Activated T-helper 1 cell treated with anti-CD3 and anti-CD28 coated beads, Interleukin-2, amount 50 U/mL, for 16 hours (primary cell): ENCODE data around the gene WDR6.

Source experiments
- DNase-seq, 2 donors: peaks; one replicate each; pipeline ENCODE4 v3.0.0-alpha.2; 2020; ENCODE audit warnings: low read depth in 1 of 2, low spot score in 1 of 2

The WDR6 gene

GRCh38 chr3:49028673-49029562 lies 21.7 kb downstream of the WDR6 start, which contains the start of gene IMPDH2:
IMPDH2 (minus strand) TSS chr3:49029398; CDS start chr3:49029350, 48 bp downstream.
- DNase-seq: peak; percentile 84 to 90

GRCh38 chr3:49029563-49029884 lies 22.3 kb downstream of the WDR6 start:
- DNase-seq: no peak

GRCh38 chr3:49030321-49030720 lies 23.1 kb downstream of the WDR6 start:
- no peak for DNase-seq

GRCh38 chr3:49032646-49033304 lies 25.6 kb downstream of the WDR6 start:
- DNase-seq: no peak

- DNase-seq: no peak
Observed at GRCh38 chr3:49034650-49035049, 27.5 kb downstream of the WDR6 start.

GRCh38 chr3:49035281-49035680 lies 28.1 kb downstream of the WDR6 start:
- DNase-seq: no peak

- DNase-seq: no peak
Observed at GRCh38 chr3:49053543-49053942, 46.4 kb downstream of the WDR6 start.

GRCh38 chr3:49054344-49054862 lies 47.2 kb downstream of the WDR6 start:
- no peak for DNase-seq

- DNase-seq: no peak
Observed at GRCh38 chr3:49057268-49057667, 50.1 kb downstream of the WDR6 start.

GRCh38 chr3:49058011-49058410 lies 50.8 kb downstream of the WDR6 start:
- no peak for DNase-seq
